HG03175 (cell line): ENCODE results near the gene COBLL1.

Experiments used
- ATAC-seq: cut with Tn5 transposase; IDR thresholded peaks from one replicate; pipeline ENCODE4 v1.9.1; 2021; ENCODE audit warnings: mild to moderate bottlenecking, moderate library complexity; ENCODE audit not compliant: unreplicated experiment

COBLL1 gene

GRCh38 chr2:164644036-164644700 lies 197.5 kb downstream of the COBLL1 start:
- ATAC-seq: no peak

DNA sequence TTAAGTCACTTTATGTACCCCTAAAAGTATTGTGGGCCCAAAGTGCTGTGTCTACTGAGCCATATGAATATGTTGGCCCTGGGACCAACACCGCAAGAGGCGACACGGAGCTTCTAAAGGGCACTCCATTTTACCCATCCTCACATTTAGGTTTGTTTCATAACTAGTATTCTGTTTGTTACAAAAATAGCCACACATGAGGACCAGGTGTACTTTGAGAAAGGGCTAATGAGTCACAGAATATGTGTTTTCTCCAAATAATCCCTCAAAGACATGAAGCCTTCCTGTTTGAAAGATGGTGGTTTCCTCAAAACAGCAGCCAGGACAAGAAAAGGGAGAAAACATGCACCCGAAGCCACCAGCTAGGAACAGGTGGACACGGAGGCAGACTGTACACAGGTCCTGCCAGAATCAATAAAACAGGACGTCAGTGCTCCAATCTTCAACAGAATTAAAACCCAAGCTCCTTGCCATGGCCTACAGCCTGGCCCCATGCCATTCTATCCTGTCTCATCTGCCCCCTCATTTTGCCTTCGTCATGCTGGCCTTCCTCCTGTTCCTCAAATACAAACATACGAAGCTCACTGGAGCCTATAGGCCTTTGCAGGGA lies 198.6 kb downstream of the COBLL1 start:
- no peak for ATAC-seq

DNA sequence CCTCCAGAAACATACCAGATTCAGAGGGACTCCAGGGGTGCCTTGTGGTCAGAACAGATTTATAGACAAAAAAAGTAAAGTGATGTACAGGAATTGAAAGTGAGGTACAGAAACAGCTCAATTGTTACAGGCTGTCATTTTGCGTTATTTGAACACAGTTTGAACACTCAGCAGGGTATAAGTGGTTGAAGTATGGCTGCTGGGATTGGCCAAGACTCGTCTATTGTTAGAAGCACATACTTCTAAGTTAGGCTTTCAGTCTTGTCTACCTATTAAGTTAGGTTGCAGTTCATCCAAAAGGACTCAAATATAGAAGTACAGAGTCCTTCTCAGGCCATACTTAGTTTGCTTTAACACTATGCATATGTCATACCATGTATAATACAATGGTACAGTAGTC lies 199.4 kb downstream of the COBLL1 start:
- no peak for ATAC-seq
